Measurements from ENCODE around the gene TRIM26. TPM values are rescaled to one million over a fixed set of nuclear protein-coding genes. Genes with fewer than 3 reads are reported as not detected.

Gene TRIM26
- total and polyA plus RNA-seq, 12 donors, result 18.4 to 49.6 (median 36.9) TPM

GRCh38 chr6:30160785-30161531, 52.2 kb downstream of the TRIM26 start, which contains the start of gene TRIM10:
Gene TRIM10, minus strand, starts transcription at chr6:30161211. Its CDS starts 353 bp downstream, at chr6:30160858.
- Histone ChIP-seq H3K36me3 (replicated peaks in 1 of 2) (no peaks in the 10 kb centered on the region), H3K27me3 (peaks cover 13% of the 10 kb centered on the region), H3K27ac (no peak within 1 kb of the TSS), H3K4me3 (no peak within 1 kb of the TSS), H3K4me1 (replicated peaks in 1 of 2) (no peaks in the 10 kb centered on the region), H3K9me3 (replicated peaks in 1 of 3) (no peaks in the 10 kb centered on the region)
- 73 to 85% (median 76%) methylated on average over 4 of the region's 4 CpGs for WGBS, 4 donors
- intact Hi-C loops (cut with DNase I), result no loop called here
- TF ChIP-seq CTCF (IDR thresholded peaks at IDR 0.05), result no peak
- TF ChIP-seq POLR2A (IDR thresholded peaks at IDR 0.05), result no peak
- DNase-seq, result no peak

- peaks cover 13% of the 10 kb centered on the region for H3K27me3 ChIP-seq
- H3K4me1 ChIP-seq (replicated peaks in 1 of 2), result no peaks in the 10 kb centered on the region
- H3K27ac ChIP-seq, result no peak overlapping the region
- no peak overlapping the region for H3K4me3 ChIP-seq
- 92 to 95% (median 93%) methylated on average over 8 to 17 of the region's 17 CpGs for WGBS, 4 donors
- intact Hi-C loops (cut with DNase I), result no loop called here
- DNase-seq, result no peak
- TF ChIP-seq POLR2A (IDR thresholded peaks at IDR 0.05) (no peak), CTCF (IDR thresholded peaks at IDR 0.05) (no peak)
- H3K9me3 ChIP-seq (replicated peaks in 1 of 3), result no peaks in the 10 kb centered on the region
- H3K36me3 ChIP-seq (replicated peaks in 1 of 2), result no peaks in the 10 kb centered on the region
Observed at GRCh38 chr6:30160008-30160784, 53.0 kb downstream of the TRIM26 start.

GRCh38 chr6:30158475-30159040, 54.6 kb downstream of the TRIM26 start:
- intact Hi-C loops (cut with DNase I), result no loop called here

More at GRCh38 chr6:30158475-30159040, 54.6 kb downstream of the TRIM26 start:
- Histone ChIP-seq H3K27ac (no peak overlapping the region), H3K4me1 (replicated peaks in 1 of 2) (no peaks in the 10 kb centered on the region), H3K4me3 (no peak overlapping the region), H3K36me3 (replicated peaks in 1 of 2) (no peaks in the 10 kb centered on the region), H3K27me3 (peaks cover 13% of the 10 kb centered on the region), H3K9me3 (replicated peaks in 1 of 3) (no peaks in the 10 kb centered on the region)
- no peak for TF ChIP-seq CTCF (IDR thresholded peaks at IDR 0.05)
- no peak for DNase-seq
- WGBS, 4 donors, result 64 to 78% (median 71%) methylated on average over 3 of the region's 3 CpGs
